ENCODE measurements around the gene ESYT2. TPM values are rescaled to one million over a fixed set of nuclear protein-coding genes. Genes with fewer than 3 reads are reported as not detected.

ESYT2 gene
- total RNA-seq, 1 donor from 2014 or later = 226 TPM

DNA sequence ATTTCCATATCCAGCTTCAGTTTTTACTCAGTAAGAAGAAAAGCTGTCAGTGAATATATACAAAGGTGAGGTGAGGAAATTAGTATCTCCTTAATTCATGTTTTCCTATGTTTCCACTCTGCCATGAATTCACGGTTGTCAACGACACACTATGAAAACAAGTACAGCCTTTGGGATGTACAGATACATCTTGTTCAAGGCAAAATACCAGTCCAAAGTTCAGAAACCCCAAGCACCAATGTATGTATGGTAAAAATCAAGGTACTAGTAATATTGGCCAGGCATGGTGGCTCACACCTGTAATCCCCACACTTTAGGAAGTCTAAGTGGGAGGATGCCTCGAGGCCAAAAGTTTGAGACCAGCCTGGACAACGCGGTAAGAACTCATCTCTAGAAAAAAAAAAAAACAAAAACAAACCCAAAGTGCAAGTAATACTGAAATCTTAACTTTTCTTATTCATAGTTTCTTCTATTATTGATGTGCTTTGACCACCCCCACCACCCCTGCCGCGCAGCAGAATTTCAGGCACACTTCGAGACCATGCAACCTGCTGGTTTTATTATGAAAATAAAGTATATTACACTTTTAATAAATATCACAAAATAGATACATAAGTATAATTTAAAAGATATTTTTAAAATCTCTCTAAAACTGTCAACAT, 3.5 kb downstream of the ESYT2 start:
- no peak for DNase-seq (ENCODE audit: low read depth)

DNA sequence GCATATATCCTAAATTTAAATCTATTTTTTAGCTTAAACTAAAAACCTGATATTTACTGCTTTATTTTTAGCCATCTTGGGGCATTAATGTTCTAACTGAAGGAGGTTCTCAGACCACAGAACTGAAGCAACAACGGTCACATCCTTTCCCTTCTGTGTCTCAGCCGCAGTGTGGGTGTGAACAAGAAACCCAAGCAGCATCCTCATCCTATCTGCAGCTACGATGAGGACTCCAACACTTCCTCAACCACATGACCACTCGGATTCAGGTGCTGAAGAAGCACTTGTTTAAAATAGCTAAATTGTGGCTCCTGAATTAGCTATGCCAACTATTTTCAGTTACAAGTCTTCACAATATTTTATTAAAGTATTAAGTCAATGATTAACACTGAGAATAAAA, 5.3 kb downstream of the ESYT2 start:
- DNase-seq (ENCODE audit: low read depth) = no peak

DNA sequence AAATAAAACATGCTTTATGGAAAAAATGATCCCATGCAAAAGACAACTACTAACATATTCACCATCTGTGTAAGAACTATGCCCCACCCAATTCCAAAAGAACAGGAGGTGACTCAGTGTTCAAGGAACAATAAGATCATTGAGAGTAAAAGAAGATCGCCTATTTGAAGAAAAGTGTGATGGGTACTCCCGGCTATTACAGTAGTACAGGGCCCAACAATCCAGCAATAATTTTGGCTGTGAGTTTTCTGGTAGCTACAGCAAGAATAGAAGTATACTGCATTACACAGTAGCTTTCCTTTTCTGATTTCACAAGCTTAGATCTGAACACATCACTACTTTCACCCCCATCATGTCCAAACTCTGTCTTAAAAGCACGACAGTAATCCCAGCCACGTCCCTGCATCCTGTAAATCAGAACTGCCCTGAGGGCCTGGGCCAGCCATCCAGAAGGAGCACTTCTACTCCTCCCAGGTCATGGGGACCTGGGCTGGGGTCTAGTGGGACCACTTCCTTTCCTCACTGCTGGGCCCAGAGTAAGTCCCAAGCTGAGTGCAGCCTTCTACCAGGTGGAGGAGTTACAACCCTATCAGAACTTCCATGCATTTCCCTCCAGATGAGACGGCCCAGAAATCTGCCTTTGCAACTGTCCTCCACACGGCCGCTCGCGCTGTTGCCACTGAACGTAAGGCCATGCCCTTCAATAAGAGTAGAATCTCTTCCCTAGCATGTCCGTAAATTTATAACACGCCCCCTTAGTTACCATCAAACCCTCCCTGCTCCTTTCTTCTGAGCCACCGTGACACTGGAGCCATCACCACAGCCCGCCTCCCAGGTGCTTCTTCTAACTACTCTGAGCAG, 7.9 kb downstream of the ESYT2 start:
- peak; percentile 72 for DNase-seq (ENCODE audit: low read depth)

DNA sequence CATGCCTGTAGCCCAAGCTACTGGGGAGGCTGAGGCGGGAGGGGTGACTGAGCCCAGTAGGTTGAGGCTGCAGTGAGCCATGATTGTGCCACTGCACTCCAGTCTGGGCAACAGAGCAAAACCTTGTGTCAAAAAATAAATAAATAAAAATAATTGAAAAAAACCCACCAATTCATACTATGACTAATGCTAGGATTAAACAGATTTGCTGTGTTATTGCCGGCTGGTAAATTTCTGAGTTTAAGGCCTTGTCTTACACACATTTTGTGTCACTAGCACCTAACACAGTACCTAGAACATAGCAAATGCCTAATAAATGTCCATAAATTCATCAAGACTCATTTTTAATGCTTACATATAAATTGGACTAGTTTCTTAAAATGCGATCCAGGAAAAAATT, 8.7 kb downstream of the ESYT2 start:
- no peak for DNase-seq (ENCODE audit: low read depth)

DNA sequence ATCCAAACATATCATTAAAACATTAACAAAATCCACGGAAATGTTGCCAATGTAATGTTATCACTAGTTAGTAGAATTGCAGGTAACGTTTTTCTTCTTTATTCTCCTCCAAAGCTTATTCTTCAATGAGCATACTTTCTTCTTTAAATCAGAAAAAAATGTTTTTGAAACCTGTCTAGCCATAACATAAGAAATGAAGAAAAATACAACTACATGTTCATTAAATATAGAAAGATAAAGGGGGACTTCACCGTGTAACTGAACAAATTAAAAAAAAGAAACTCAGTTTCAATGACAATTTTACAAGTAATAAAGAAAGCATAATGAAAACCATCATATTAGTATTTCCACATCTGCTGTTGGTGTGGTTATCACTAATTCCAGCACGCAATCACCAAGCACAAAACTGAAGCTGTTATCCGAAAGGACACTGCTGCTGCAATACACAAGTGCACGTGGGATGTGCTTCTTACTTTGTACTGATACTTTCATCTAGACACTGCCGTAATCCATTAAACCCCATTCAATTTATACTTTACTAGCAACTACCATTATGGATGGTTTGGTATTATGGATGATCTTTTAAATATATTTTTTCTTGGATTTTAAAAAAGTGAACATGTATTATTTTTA, 9.6 kb downstream of the ESYT2 start:
- DNase-seq (ENCODE audit: low read depth) = no peak

DNA sequence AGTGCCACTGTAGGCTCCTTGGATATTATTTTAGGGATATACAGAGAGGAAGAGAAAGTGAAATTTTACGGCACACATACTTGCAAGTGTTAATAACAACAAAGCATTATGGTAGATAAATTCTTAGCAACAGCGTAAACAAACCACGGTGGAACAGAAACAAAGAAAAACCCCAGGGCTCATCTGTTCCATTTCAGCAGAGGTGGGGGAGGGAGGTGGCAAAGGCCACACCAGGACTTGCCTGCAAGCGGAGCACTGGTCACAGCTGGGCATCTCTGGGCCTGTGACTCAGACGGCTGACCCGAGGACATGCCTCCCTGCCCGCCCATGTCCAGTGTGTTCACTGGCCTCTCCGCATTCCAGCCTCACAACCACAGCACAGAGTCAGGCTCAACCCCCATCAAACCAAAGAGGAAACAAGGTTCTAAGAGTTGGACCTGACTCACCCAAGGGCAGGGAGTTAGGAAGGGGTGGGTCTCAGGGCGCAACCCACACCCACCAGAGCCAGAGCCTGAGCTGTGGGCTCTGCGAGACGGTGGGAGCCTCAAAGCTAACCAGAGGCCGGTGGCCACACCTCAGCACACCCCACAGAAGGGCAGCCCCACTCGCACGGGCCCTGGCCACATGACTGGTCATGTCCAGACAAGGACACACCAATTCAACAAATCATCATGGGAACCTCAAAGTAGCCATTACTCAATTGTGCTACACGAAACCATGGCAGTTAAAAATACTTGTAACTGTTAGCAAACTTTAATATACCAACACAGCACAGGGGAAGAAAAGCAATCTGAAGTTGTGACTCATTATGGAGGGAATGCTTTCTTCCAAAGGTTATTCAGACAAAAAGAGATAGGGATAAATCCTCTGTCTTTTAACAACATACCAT, 10.7 kb downstream of the ESYT2 start:
- peak; percentile 100 for DNase-seq (ENCODE audit: low read depth)

DNA sequence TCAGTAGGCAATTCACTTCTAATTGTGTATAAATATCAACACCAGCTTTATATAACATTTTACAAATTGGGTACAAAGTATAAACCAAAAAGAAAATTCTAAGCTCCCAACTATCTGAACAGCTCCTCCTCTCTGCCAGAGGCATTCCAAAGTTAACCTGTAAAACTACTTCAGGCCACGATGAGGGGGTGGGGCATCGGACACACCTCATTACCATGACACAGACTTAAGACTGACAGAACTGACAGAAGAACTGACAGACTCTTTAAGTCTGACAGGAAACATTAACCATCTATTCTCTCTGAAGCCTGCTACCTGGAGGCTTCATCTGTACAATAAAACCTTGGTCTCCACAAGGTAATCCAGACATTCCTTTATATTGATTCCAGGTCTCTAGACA, 12.3 kb downstream of the ESYT2 start:
- peak; percentile 77 for DNase-seq (ENCODE audit: low read depth)

DNA sequence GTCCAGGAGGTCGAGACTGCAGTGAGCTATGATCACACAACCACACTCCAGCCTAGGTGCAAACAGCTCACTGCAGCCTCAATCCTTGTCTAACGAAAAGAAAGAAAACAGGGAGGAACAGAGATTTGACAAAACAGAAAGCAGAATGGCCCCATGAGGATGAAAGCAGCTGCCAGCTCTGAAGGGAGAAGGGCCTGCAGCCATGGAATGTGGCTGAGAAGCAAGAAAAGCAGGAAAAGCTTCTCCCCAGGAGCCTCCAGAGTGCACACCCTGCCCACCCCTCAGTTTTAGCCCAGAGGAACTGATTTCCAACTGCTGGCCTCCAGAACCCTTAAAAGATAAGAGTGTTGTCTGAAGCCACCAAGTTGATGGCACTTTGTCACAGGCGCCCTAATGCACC, 13.0 kb downstream of the ESYT2 start:
- DNase-seq (ENCODE audit: low read depth) = no peak

DNA sequence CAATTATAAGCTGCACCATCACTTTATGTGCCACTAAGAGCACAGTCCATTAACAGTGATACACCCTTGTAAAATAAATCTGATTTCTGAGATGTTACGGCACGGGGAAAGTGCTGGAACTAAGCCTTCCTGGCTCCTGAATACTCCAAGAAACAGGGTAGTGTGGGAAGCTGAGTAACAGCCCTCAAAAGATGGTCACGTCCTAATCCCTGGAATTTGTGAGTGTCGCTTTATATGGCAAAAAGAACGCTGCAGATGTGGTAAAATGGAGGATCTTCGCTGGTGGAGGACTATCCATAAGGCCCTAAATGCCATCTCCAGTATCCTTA, 13.5 kb downstream of the ESYT2 start:
- DNase-seq (ENCODE audit: low read depth) = no peak

DNA sequence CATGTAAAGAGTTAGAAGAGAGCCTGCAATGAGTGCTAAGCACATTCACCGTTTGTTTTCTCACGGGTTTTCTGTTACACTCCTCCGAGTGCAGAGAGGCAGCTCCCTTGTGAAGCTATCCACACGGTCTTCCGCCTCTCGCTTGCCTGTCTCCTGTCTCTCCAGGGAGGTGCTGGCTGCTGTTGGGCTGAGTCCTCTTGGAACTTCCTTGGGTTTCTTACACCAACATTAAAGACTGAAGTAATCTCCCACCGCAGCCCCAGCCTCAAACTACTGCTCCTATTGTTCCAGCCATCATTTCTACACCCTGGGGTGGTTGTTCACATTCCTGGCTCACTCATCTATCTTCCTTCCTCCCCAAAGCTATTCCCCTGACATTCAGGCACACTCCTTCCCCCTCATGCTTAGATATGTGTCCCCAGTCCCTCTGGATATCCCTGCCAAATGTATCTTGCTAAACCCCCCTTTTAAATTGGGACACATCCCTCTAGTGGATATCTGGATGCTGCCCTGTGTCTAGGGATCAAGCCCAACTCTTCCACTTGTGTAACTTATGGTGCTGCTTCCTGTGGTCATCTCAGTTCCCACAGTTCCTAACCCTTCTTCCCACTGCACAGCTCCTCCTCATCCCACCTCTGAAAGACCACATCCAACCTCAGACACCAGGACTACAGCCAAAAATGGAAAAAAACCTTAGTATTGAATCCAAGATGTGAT, 14.1 kb downstream of the ESYT2 start:
- DNase-seq (ENCODE audit: low read depth) = no peak

DNA sequence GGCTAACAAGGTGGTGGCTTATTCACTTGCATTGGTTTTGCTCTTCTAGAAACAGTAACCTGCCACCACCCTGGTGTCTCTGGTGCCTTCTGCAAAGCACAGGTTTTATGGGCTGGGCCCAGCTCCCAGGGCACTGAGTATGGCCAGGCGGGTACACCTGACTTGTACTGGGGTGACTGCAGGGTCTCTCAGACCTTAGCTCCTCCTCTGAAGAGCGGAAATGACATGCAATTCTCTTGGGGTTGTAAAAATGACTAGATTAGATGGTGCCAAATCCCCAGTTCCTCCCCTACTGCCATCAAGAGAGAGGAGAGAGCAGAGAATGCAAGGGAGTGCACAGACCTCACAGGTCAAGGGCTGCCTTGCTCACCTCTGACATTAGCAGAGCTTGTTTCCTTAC, 14.7 kb downstream of the ESYT2 start:
- DNase-seq (ENCODE audit: low read depth) = no peak

DNA sequence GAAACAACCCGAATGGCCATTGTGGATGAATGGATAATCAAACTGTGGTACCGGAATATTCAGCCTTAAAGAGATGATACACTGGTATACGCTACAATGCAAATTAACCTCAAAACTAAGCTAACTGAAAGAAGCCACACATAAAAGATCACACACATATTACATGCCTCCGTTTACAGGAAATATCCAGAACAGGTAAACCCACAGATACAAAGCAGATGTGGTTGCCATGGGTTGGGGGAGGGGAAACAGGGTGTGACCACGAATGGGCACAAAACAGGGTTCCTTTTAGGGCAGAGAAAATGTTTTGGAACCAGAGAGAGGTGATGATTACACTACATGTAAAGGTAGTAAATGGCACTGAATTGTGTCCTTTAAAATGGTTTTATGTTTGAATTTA, 16.6 kb downstream of the ESYT2 start:
- DNase-seq (ENCODE audit: low read depth) = no peak

DNA sequence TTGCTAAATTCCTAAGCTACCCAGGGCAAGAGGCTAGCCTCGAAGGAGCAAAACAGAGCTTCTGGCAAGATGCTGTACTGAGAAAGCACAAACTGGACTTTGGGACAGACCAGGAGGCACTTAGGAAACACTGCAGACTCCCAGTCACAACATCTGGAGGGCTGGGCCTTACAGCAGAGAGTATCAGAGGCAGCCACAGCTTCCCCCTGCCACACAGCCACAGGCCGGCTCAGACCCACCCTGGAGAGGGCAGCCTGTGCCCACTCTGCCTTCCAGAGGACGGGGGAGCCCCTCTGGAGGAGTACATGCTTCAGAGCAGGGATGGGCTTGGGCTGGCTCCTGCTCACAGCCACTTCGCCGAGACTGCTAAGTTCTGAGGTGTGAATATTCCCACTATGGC, 17.4 kb downstream of the ESYT2 start:
- no peak for DNase-seq (ENCODE audit: low read depth)

DNA sequence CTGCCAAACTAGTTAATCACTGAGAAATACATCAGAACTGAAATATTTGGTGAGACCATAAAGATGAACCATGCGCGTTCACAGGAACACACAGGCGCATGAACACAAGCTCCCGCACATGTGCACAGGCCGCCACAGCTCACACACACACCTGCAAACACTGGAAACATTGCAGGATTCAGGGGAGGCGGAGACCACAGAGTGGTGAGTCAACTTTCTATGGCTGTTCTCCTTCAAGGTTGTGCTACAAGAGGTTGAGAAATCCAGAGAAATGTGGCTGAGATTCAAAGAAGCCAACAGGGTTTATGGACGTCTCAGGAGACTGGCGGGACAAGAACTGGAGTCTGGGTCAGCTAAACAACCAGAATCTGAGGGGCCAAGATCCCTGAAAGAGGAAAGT, 17.8 kb downstream of the ESYT2 start:
- DNase-seq (ENCODE audit: low read depth) = peak; percentile 92

DNA sequence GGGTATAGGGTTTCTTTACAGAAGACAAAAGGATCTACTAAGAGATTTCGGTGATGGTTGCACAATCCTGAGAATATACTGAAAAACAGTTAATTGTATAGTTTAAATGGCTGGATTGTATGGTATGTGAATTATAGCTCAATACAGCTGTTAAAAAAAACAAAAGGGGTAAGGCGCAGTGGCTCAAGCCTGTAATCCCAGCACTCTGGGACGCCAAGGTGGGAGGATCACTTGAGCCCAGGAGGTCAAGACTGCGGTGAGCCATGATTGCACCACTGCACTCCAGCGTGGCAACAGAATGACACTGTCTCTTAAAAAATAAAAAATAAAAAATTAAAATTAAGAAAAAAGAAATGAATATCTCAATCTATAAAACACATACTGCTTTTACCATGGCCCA, 18.5 kb downstream of the ESYT2 start:
- no peak for DNase-seq (ENCODE audit: low read depth)

DNA sequence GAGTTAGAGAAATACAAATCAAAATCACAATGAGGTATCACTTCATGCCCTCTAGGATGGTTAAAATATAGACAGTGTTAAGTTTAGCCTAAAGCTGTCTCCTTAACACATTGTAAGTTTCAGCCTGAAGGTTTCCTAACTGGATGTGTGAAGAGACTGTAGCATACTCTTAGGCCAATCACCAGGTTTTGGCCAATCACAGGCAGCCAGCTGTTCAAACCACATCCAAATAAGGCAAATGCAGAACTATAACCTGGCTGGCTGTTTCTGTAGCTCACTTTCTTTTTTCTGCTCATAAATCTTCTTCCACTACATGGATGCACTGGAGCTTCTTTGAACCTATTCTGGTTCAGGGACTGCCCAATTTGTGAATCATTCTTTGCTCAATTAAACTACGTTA, 19.7 kb downstream of the ESYT2 start:
- DNase-seq (ENCODE audit: low read depth) = peak; percentile 56

DNA sequence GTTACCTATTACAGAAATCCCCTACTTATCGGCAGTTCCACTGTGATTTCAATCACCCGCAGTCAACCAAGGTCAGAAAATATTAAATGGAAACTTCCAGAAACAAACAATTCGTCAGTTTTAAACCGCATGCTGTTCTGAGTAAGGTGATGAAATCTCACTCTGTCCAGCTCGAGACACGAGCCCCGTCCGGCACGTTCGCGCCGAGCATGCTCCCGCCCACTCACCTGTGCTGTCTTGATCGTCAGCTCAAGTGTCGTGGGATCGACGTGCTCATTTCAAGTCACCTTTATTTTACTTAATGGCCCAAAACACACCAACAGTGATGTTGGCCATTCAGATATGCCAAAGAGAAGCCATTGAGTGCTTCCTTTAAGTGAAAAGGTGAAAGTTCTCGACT, 21.2 kb downstream of the ESYT2 start:
- DNase-seq (ENCODE audit: low read depth) = no peak

DNA sequence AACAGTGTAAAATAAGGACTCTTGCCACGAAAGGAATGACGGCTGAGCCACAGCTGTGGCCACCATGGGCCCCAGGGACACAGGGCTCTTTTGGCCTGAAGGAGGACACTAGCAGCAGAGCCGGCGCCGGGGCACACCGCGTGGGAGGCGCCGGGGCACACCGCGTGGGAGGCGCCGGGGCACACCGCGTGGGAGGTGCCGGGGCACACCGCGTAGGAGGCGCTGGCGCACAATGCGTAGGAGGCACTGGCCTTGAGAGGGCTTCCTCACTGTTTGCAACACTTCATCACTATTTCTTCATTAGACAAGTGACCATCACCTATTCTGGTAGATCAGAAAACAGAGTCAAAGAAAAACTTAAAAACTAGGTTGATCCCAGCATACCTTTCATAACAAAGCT, 23.4 kb downstream of the ESYT2 start:
- DNase-seq (ENCODE audit: low read depth) = no peak

DNA sequence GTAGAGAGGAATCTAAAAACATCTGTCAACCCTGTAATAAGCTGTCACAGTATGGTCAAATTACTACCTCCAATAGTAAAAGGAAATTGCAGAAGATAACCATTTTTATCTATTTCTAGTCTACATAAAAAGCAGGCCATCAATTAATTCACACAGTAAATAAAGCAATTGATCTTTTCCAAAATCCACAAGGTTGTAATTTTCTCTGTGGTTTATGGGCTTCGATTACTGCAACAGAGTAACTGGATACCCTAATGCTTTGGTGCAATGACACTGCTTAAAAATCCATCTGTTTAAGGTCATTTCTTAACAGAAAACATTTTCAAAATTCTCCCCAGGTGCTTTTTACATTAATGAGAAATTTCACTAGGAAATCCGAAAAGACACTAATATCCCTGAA, 23.9 kb downstream of the ESYT2 start:
- DNase-seq (ENCODE audit: low read depth) = no peak

DNA sequence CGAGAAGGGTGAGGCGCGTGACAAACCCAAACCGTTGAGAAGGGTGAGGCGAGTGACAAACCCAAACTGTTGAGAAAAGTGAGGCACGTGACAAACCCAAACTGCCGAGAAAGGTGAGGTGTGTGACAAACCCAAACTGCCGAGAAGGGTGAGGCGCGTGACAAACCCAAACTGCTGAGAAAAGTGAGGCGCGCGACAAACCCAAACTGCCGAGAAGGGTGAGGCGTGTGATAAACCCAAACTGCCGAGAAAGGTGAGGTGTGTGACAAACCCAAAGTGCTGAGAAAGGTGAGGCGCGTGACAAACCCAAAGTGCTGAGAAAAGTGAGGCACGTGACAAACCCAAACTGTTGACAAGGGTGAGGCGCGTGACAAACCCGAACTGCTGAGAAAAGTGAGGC, 25.0 kb downstream of the ESYT2 start:
- no peak for DNase-seq (ENCODE audit: low read depth)

DNA sequence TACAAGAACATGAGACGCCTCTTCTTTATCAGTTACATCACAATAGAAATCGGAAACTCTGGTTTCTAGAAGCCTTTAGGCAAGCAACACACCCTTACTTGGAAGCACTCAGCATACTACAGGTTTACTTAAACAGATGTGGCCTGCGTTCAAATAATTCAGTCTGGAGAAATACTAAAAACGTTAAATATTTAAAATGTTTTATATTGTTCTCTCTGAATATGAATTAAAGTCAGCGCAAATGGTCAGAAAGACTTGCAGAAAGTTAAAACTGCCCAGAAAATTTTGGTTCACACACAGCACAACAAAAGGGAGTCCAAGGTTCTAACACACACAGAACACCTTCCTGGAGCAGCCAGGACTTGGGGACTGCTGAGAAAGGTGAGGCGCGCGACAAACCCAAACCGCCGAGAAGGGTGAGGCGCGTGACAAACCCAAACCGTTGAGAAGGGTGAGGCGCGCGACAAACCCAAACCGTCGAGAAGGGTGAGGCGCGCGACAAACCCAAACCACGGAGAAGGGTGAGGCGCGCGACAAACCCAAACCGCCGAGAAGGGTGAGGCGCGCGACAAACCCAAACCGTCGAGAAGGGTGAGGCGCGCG, 25.8 kb downstream of the ESYT2 start:
- no peak for DNase-seq (ENCODE audit: low read depth)

Measured in renal cortical epithelial cell (primary cell).